Esophagus (tissue), 2 donors: ENCODE data around the gene BTBD6. TPM values are rescaled to one million over a fixed set of nuclear protein-coding genes. Genes with fewer than 3 reads are reported as not detected.

Experiments
- H3K27ac ChIP-seq, 2 donors: one replicate each; pipeline ENCODE4 v1.5.1; 2013; ENCODE audit warnings: low read depth in 2 of 2, mild to moderate bottlenecking in 2 of 2, inconsistent platforms in 1 of 2, low read length in 1 of 2, moderate library complexity in 1 of 2
- H3K27me3 ChIP-seq, 2 donors: one replicate each; pipeline ENCODE4 v1.6.1; 2013; ENCODE audit warnings: low read length in 2 of 2, control low read depth in 1 of 2, mild to moderate bottlenecking in 1 of 2; ENCODE audit not compliant: insufficient read depth in 2 of 2, control insufficient read depth in 1 of 2
- H3K36me3 ChIP-seq, 2 donors: one replicate each; pipeline ENCODE4 v1.6.1; 2013; ENCODE audit warnings: low read length in 1 of 2; ENCODE audit not compliant: control insufficient read depth in 2 of 2, insufficient read depth in 2 of 2
- H3K4me1 ChIP-seq, 2 donors: one replicate each; pipeline ENCODE4 v1.6.1; 2013; ENCODE audit warnings: low read length in 1 of 2; ENCODE audit not compliant: control insufficient read depth in 2 of 2, insufficient read depth in 2 of 2
- H3K4me3 ChIP-seq, 2 donors: one replicate each; pipeline ENCODE4 v1.5.1; 2013; ENCODE audit warnings: low read length in 2 of 2, mild to moderate bottlenecking in 2 of 2, low read depth in 1 of 2, moderate library complexity in 1 of 2
- H3K9me3 ChIP-seq, 2 donors: one replicate each; pipeline ENCODE4 v1.6.1; 2013; ENCODE audit warnings: mild to moderate bottlenecking in 2 of 2, low read depth in 1 of 2, low read length in 1 of 2, moderate library complexity in 1 of 2; ENCODE audit not compliant: control insufficient read depth in 2 of 2, insufficient read depth in 1 of 2
- WGBS, 2 donors: extraction: QIAGEN DNeasy Blood & Tissue Kit; methylation state at CpG; one replicate each; pipeline ENCODE4 v1.1.7; 2013; 5-methylcytosine and 5-hydroxymethylcytosine counted together
- polyA plus RNA-seq, 2 donors: library from polyadenylated mRNA; stranded (reverse); fragments of 200-250 nt; gene quantifications; one replicate each; pipeline ENCODE4 v1.2.3, GENCODE V29; 2013
- donor health status: healthy with polysubstance abuse.
- donor health status: Bipolar disorder and iron deficiency.

The BTBD6 gene
- polyA plus RNA-seq, 2 donors: 47.5 to 49.8 TPM

GRCh38 chr14:105217774-105218173 is 30.6 kb upstream of the BTBD6 start:
- H3K9me3 ChIP-seq: peaks cover 0 to 4% of the 10 kb centered on the region in 2 donors
- H3K4me1 ChIP-seq: peaks cover 0 to 3% of the 10 kb centered on the region in 2 donors
- 88 to 91% methylated on average over 11 of the region's 11 CpGs for WGBS, 2 donors
- no peak overlapping the region for H3K27ac ChIP-seq
- peaks cover 0 to 67% of the 10 kb centered on the region in 2 donors for H3K36me3 ChIP-seq
- no peak overlapping the region for H3K4me3 ChIP-seq
- H3K27me3 ChIP-seq: no peaks in the 10 kb centered on the region

DNA sequence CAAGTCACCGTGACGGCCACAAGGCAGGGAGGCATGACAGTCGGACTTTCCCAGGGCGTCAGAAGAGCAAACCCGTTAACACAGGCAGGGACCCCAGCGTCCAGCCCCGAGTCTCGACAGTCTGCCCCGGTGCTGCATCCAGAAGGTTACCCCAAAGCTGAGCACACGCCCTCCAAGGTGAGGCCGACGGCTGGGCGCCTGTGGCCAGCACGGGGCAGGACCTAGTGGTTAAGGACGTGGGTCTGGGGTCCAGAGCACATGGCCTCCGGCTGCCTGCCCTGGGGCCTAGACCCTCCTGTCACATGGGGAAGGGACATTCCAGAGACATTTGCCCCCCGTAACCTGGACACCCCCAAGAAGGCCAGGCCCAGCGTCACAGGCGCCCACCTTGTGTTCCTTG is 29.7 kb upstream of the BTBD6 start:
- Histone ChIP-seq H3K4me1 (peaks cover 0 to 3% of the 10 kb centered on the region in 2 donors), H3K4me3 (no peak overlapping the region), H3K27me3 (no peaks in the 10 kb centered on the region), H3K27ac (no peak overlapping the region), H3K9me3 (peaks cover 0 to 4% of the 10 kb centered on the region in 2 donors), H3K36me3 (peaks cover 0 to 63% of the 10 kb centered on the region in 2 donors)
- WGBS, 2 donors: 94 to 96% methylated on average over 19 of the region's 19 CpGs

GRCh38 chr14:105219043-105219612 is 29.2 kb upstream of the BTBD6 start:
- Histone ChIP-seq H3K4me1 (peaks cover 0 to 3% of the 10 kb centered on the region in 2 donors), H3K27ac (no peak overlapping the region), H3K36me3 (peaks cover 0 to 63% of the 10 kb centered on the region in 2 donors), H3K27me3 (no peaks in the 10 kb centered on the region), H3K4me3 (no peak overlapping the region), H3K9me3 (peaks cover 0 to 4% of the 10 kb centered on the region in 2 donors)
- 94 to 96% methylated on average over 29 of the region's 29 CpGs for WGBS, 2 donors

- no peaks in the 10 kb centered on the region for H3K27me3 ChIP-seq
- no peak overlapping the region for H3K4me3 ChIP-seq
- peaks cover 0 to 65% of the 10 kb centered on the region in 2 donors for H3K36me3 ChIP-seq
Observed at GRCh38 chr14:105219753-105220152, 28.6 kb upstream of the BTBD6 start.

GRCh38 chr14:105220699-105221597 is 27.4 kb upstream of the BTBD6 start:
- H3K9me3 ChIP-seq: no peaks in the 10 kb centered on the region
- H3K4me3 ChIP-seq: no peak overlapping the region
- H3K4me1 ChIP-seq: peaks cover 3 to 4% of the 10 kb centered on the region in 2 donors
- peaks cover 0 to 59% of the 10 kb centered on the region in 2 donors for H3K36me3 ChIP-seq
- no peak overlapping the region for H3K27ac ChIP-seq
- WGBS, 2 donors: 78 to 81% methylated on average over 29 of the region's 29 CpGs
- no peaks in the 10 kb centered on the region for H3K27me3 ChIP-seq

More at GRCh38 chr14:105219753-105220152, 28.6 kb upstream of the BTBD6 start:
- Histone ChIP-seq H3K4me1 (peaks cover 0 to 4% of the 10 kb centered on the region in 2 donors), H3K27ac (no peak overlapping the region), H3K9me3 (peaks cover 0 to 4% of the 10 kb centered on the region in 2 donors)
- WGBS, 2 donors: 93 to 95% methylated on average over 13 to 17 of the region's 17 CpGs

- no peaks in the 10 kb centered on the region for H3K9me3 ChIP-seq
- no peak overlapping the region for H3K27ac ChIP-seq
- peaks cover 3 to 4% of the 10 kb centered on the region in 2 donors for H3K4me1 ChIP-seq
- H3K27me3 ChIP-seq: no peaks in the 10 kb centered on the region
- 90 to 95% methylated on average over 27 of the region's 27 CpGs for WGBS, 2 donors
- H3K4me3 ChIP-seq: no peak overlapping the region
- H3K36me3 ChIP-seq: peaks cover 5 to 58% of the 10 kb centered on the region in 2 donors
Observed at GRCh38 chr14:105221598-105222178, 26.6 kb upstream of the BTBD6 start.

- peaks cover 3 to 4% of the 10 kb centered on the region in 2 donors for H3K4me1 ChIP-seq
- H3K4me3 ChIP-seq: no peak overlapping the region
- H3K36me3 ChIP-seq: peaks cover 5 to 44% of the 10 kb centered on the region in 2 donors
- H3K27ac ChIP-seq: peak overlapping the region in 1 of 2 donors; percentile 78
- no peaks in the 10 kb centered on the region for H3K27me3 ChIP-seq
- no peaks in the 10 kb centered on the region for H3K9me3 ChIP-seq
- 70 to 78% methylated on average over 16 of the region's 16 CpGs for WGBS, 2 donors
Observed at GRCh38 chr14:105223260-105223659, 25.1 kb upstream of the BTBD6 start.

- WGBS, 2 donors: 85 to 91% methylated on average over 15 of the region's 15 CpGs
- H3K27me3 ChIP-seq: no peaks in the 10 kb centered on the region
- H3K27ac ChIP-seq: no peak overlapping the region
- peaks cover 3 to 4% of the 10 kb centered on the region in 2 donors for H3K4me1 ChIP-seq
- no peaks in the 10 kb centered on the region for H3K9me3 ChIP-seq
- no peak overlapping the region for H3K4me3 ChIP-seq
- H3K36me3 ChIP-seq: peaks cover 5 to 40% of the 10 kb centered on the region in 2 donors
Observed at GRCh38 chr14:105223770-105224544, 24.4 kb upstream of the BTBD6 start.
